ENCODE results near the gene EME2. TPM values are rescaled to one million over a fixed set of nuclear protein-coding genes. Genes with fewer than 3 reads are reported as not detected.

The EME2 gene
- total RNA-seq, 6 donors from 2014 or later: 10.8 to 87.0 (median 21.5) TPM

- peaks cover 3 to 71% (median 43%) of the 10 kb centered on the region in 4 donors for H3K36me3 ChIP-seq
- 84 to 97% methylated on average over 5 to 22 of the region's 25 CpGs for WGBS, 2 donors
Observed at GRCh38 chr16:1789643-1790045, 17.0 kb downstream of the EME2 start.

GRCh38 chr16:1790261-1790610, 17.6 kb downstream of the EME2 start:
- no peaks in the 10 kb centered on the region for H3K27me3 ChIP-seq
- H3K4me1 ChIP-seq: peaks cover 3 to 29% (median 7%) of the 10 kb centered on the region in 4 donors
- ATAC-seq (ENCODE audit: low FRiP score in 2 of 2) (no peak), DNase-seq (peak in 1 of 2 donors; percentile 68)
- no peak overlapping the region for H3K27ac ChIP-seq
- WGBS, 2 donors: 94 to 99% methylated on average over 11 to 15 of the region's 15 CpGs
- TF ChIP-seq CTCF (IDR thresholded peaks at IDR 0.05): no peak
- no peak for TF ChIP-seq EP300 (IDR thresholded peaks at IDR 0.05)
- TF ChIP-seq POLR2A (IDR thresholded peaks at IDR 0.05): no peak
- no peak for TF ChIP-seq POLR2AphosphoS5 (IDR thresholded peaks at IDR 0.05)
- H3K36me3 ChIP-seq: peaks cover 3 to 70% (median 43%) of the 10 kb centered on the region in 4 donors
- no peaks in the 10 kb centered on the region for H3K9me3 ChIP-seq
- no peak overlapping the region for H3K4me3 ChIP-seq

More at GRCh38 chr16:1789643-1790045, 17.0 kb downstream of the EME2 start:
- peak in 1 of 2 donors; percentile 79 for DNase-seq
- no peak for TF ChIP-seq POLR2AphosphoS5 (IDR thresholded peaks at IDR 0.05)
- TF ChIP-seq POLR2A (IDR thresholded peaks at IDR 0.05): no peak
- no peak for TF ChIP-seq CTCF (IDR thresholded peaks at IDR 0.05)
- TF ChIP-seq EP300 (IDR thresholded peaks at IDR 0.05): no peak
- no peak overlapping the region for H3K4me3 ChIP-seq
- H3K27ac ChIP-seq: no peak overlapping the region
- H3K27me3 ChIP-seq: no peaks in the 10 kb centered on the region
- ATAC-seq (ENCODE audit: low FRiP score in 2 of 2): no peak
- no peaks in the 10 kb centered on the region for H3K9me3 ChIP-seq
- peaks cover 3 to 29% (median 7%) of the 10 kb centered on the region in 4 donors for H3K4me1 ChIP-seq

GRCh38 chr16:1790611-1791255, 18.1 kb downstream of the EME2 start:
- ATAC-seq (ENCODE audit: low FRiP score in 2 of 2): no peak
- TF ChIP-seq POLR2A (IDR thresholded peaks at IDR 0.05): no peak
- TF ChIP-seq CTCF (IDR thresholded peaks at IDR 0.05): no peak
- no peak for TF ChIP-seq POLR2AphosphoS5 (IDR thresholded peaks at IDR 0.05)
- no peak for TF ChIP-seq EP300 (IDR thresholded peaks at IDR 0.05)
- Histone ChIP-seq H3K4me1 (peaks cover 0 to 24% (median 7%) of the 10 kb centered on the region in 4 donors), H3K27ac (no peak overlapping the region), H3K36me3 (peaks cover 3 to 65% (median 43%) of the 10 kb centered on the region in 4 donors), H3K4me3 (no peak overlapping the region), H3K27me3 (no peaks in the 10 kb centered on the region), H3K9me3 (no peaks in the 10 kb centered on the region)
- DNase-seq: peak; percentile 19 to 82
- WGBS, 2 donors: 88 to 89% methylated on average over 14 to 41 of the region's 44 CpGs

- DNase-seq: peak in 1 of 2 donors; percentile 83
- peaks cover 0 to 22% (median 7%) of the 10 kb centered on the region in 4 donors for H3K4me1 ChIP-seq
- TF ChIP-seq POLR2AphosphoS5 (IDR thresholded peaks at IDR 0.05) (no peak), EP300 (IDR thresholded peaks at IDR 0.05) (no peak), CTCF (IDR thresholded peaks at IDR 0.05) (no peak), POLR2A (IDR thresholded peaks at IDR 0.05) (no peak)
- H3K27ac ChIP-seq: no peak overlapping the region
- no peak overlapping the region for H3K4me3 ChIP-seq
- H3K36me3 ChIP-seq: peaks cover 3 to 58% (median 42%) of the 10 kb centered on the region in 4 donors
- no peaks in the 10 kb centered on the region for H3K27me3 ChIP-seq
- 96% methylated on average over 14 to 38 of the region's 53 CpGs for WGBS, 2 donors
- ATAC-seq (ENCODE audit: low FRiP score in 2 of 2): no peak
- no peaks in the 10 kb centered on the region for H3K9me3 ChIP-seq
Observed at GRCh38 chr16:1791256-1791942, 18.8 kb downstream of the EME2 start.

Data from upper lobe of left lung (tissue), 6 donors.